ENCODE measurements around the gene DOCK4.

DNA sequence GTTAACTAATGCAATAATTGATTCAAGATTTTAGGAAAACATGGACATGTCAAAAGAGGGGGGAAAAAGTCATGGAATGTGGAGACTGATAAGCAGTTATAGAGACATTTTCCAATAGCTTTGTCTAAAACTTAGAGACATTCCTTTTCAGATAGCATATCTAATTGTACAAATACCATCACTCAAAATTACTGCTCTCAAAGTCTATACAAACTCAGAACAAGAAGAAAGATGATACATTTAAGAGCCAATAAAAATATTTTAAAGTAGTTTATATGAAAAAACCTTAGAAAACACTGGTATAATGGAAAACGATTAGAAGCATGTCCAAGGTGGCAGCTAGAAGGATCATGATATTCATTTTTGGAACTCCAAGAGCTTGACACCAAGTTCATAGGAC, 146.5 kb downstream of the DOCK4 start:
- TF ChIP-seq CTCF (conservative IDR thresholded peaks at IDR 0.05; ENCODE audit: low read length), result no peak
- no peak for TF ChIP-seq EZH2phosphoT487 (IDR thresholded peaks at IDR 0.05; ENCODE audit: borderline replicate concordance)
